HepG2 (cell line): Measurements from ENCODE around the gene WDR5B. TPM values are rescaled to one million over a fixed set of nuclear protein-coding genes. Genes with fewer than 3 reads are reported as not detected.

Source experiments
- ARNTL ChIP-seq: sonication (generic); formaldehyde crosslinking; IDR thresholded peaks from 2 replicates; pipeline ENCODE4 v1.4.0; 2020; ENCODE audit warnings: mild to moderate bottlenecking, missing genetic modification reagents
- CAMTA2 ChIP-seq: sonication (generic); formaldehyde crosslinking; IDR thresholded peaks from 2 replicates; pipeline ENCODE4 v1.4.0; 2020; ENCODE audit warnings: mild to moderate bottlenecking, missing genetic modification reagents, borderline replicate concordance
- GTF2F1 ChIP-seq: fragments of 150-350 bp; IDR thresholded peaks from 2 replicates; pipeline ENCODE4 v1.6.1; 2014; ENCODE audit warnings: low read length
- HMG20A ChIP-seq: IDR thresholded peaks from 2 replicates; pipeline ENCODE4 v1.6.1; 2016; ENCODE audit warnings: borderline replicate concordance
- ISL2 ChIP-seq: sonication (generic); formaldehyde crosslinking; IDR thresholded peaks from 2 replicates; pipeline ENCODE4 v1.5.0; 2020; ENCODE audit warnings: missing genetic modification reagents
- KDM1A ChIP-seq: IDR thresholded peaks from 2 replicates; pipeline ENCODE4 v1.6.1; 2016; ENCODE audit warnings: missing compliant biosample characterization
- MEF2D ChIP-seq: sonication (generic); formaldehyde crosslinking; IDR thresholded peaks from 2 replicates; pipeline ENCODE4 v1.5.1; 2020; ENCODE audit warnings: mild to moderate bottlenecking, missing genetic modification reagents
- NONO ChIP-seq, 2 experiments: fragments of 450-650 bp in 1 of 2; sonication (generic) in 1 of 2; formaldehyde crosslinking in 1 of 2; IDR thresholded peaks in 1 of 2; conservative IDR thresholded peaks in 1 of 2; 2 replicates each; pipeline versions ENCODE4 v1.6.1 to v1.8.0; 2017 to 2022; ENCODE audit warnings: mild to moderate bottlenecking in 1 of 2, missing genetic modification reagents in 1 of 2, moderate library complexity in 1 of 2
- NR2F2 ChIP-seq: IDR thresholded peaks from 2 replicates; pipeline ENCODE4 v1.6.1; 2012; ENCODE audit warnings: low read depth, inconsistent platforms, borderline replicate concordance
- PHF5A ChIP-seq: IDR thresholded peaks from one replicate; pipeline ENCODE4 v1.6.1; 2018; ENCODE audit warnings: low read depth, missing genetic modification reagents; ENCODE audit not compliant: unreplicated experiment
- PTBP1 ChIP-seq: fragments of 200-400 bp; formaldehyde crosslinking; IDR thresholded peaks from 2 replicates; pipeline ENCODE4 v1.6.1; 2018; ENCODE audit warnings: low read length, low read depth; ENCODE audit not compliant: poor library complexity, severe bottlenecking
- SIX4 ChIP-seq: sonication (generic); formaldehyde crosslinking; IDR thresholded peaks from 2 replicates; pipeline ENCODE4 v1.4.0; 2020; ENCODE audit warnings: missing genetic modification reagents
- SMARCC2 ChIP-seq: fragments of 450-650 bp; IDR thresholded peaks from 2 replicates; pipeline ENCODE4 v1.6.1; 2017; ENCODE audit warnings: antibody characterized with exemption, mild to moderate bottlenecking
- SMYD3 ChIP-seq: sonication (generic); formaldehyde crosslinking; IDR thresholded peaks from 2 replicates; pipeline ENCODE4 v1.8.1; 2023; ENCODE audit warnings: mild to moderate bottlenecking, missing genetic modification reagents
- SP140L ChIP-seq: sonication (generic); formaldehyde crosslinking; IDR thresholded peaks from 2 replicates; pipeline ENCODE4 v1.4.0; 2020; ENCODE audit warnings: missing genetic modification reagents, borderline replicate concordance
- TAF15 ChIP-seq: fragments of 200-400 bp; formaldehyde crosslinking; IDR thresholded peaks from one replicate; pipeline ENCODE4 v1.6.1; 2018; ENCODE audit warnings: mild to moderate bottlenecking, low read depth, low read length; ENCODE audit not compliant: poor library complexity, severe bottlenecking
- ZKSCAN1 ChIP-seq: fragments of 150-350 bp; IDR thresholded peaks from 2 replicates; pipeline ENCODE4 v1.6.1; 2014; ENCODE audit warnings: low read length
- ZNF143 ChIP-seq: sonication (generic); formaldehyde crosslinking; IDR thresholded peaks from 2 replicates; pipeline ENCODE4 v1.4.0; 2020; ENCODE audit warnings: missing genetic modification reagents
- ZNF207 ChIP-seq: fragments of 450-650 bp; IDR thresholded peaks from 2 replicates; pipeline ENCODE4 v1.6.1; 2016; ENCODE audit warnings: antibody characterized with exemption, borderline replicate concordance
- ZNF274 ChIP-seq: sonication (generic); formaldehyde crosslinking; IDR thresholded peaks from 2 replicates; pipeline ENCODE4 v1.5.1; 2020; ENCODE audit warnings: mild to moderate bottlenecking, missing genetic modification reagents
- ZNF576 ChIP-seq: sonication (generic); formaldehyde crosslinking; IDR thresholded peaks from 2 replicates; pipeline ENCODE4 v1.4.0; 2020; ENCODE audit warnings: mild to moderate bottlenecking, missing genetic modification reagents
- ZNF609 ChIP-seq: sonication (generic); formaldehyde crosslinking; IDR thresholded peaks from 2 replicates; pipeline ENCODE4 v1.4.0; 2020; ENCODE audit warnings: mild to moderate bottlenecking, missing genetic modification reagents, borderline replicate concordance
- ZNF761 ChIP-seq: sonication (generic); formaldehyde crosslinking; conservative IDR thresholded peaks from 2 replicates; pipeline ENCODE4 v1.4.0; 2020; ENCODE audit warnings: mild to moderate bottlenecking, missing genetic modification reagents
- ZNF773 ChIP-seq: sonication (generic); formaldehyde crosslinking; IDR thresholded peaks from 2 replicates; pipeline ENCODE4 v1.4.0; 2020; ENCODE audit warnings: missing genetic modification reagents, borderline replicate concordance
- polyA plus RNA-seq, 8 experiments: library from polyadenylated mRNA; depleted of rRNA in 3 of 8; stranded (reverse) in 7 of 8; unstranded in 1 of 8; fragments of >200 nt; fragmentation: Illumina TruSeq in 4 of 8; extraction: Trizol in 4 of 8; gene quantifications; 2 replicates each; pipeline versions ENCODE4 v1.2.1 to v1.2.3, GENCODE V29; 2011 to 2016; ENCODE audit warnings: low read depth in 4 of 8, missing spikeins in 1 of 8, mixed read lengths in 1 of 8; ENCODE audit not compliant: insufficient read depth in 1 of 8
- total RNA-seq, 5 experiments: library from RNA; depleted of rRNA; stranded (reverse); fragments of >200 nt; fragmentation: Illumina TruSeq; extraction: Trizol; gene quantifications; 2 replicates each; pipeline ENCODE4 v1.2.3, GENCODE V29; 2016; ENCODE audit warnings: low read depth in 1 of 5
- TF ChIP-seq, protein P1 (sequence below): IDR thresholded peaks from 2 replicates; pipeline ENCODE4 v1.6.1; 2016; ENCODE audit warnings: missing genetic modification reagents, missing compliant biosample characterization

The WDR5B gene
- total and polyA plus RNA-seq, 2 of the 13 experiments (the other 11 are each of a cell fraction or from before 2014, with no cell fraction given), result 2.5 to 3.6 TPM

- peak; percentile 82 for TF ChIP-seq ZNF609 (CRISPR knock-in tag)
- no peak for TF ChIP-seq SMARCC2
- peak; percentile 88 for TF ChIP-seq ZNF761
- TF ChIP-seq TAF15, result no peak
- TF ChIP-seq ZNF576 (CRISPR knock-in tag), result no peak
- peak; percentile 61; the same call in 1 of the 2 replicates for TF ChIP-seq MEF2D (CRISPR knock-in tag)
- TF ChIP-seq SP140L (CRISPR knock-in tag), result 0 out of 2 replicates have a peak, but pooled peaks have one; percentile 18
- TF ChIP-seq GTF2F1, result no peak
- 0 out of 2 replicates have a peak, but pooled peaks have one; percentile 61 for TF ChIP-seq SIX4
- peak; percentile 90 for TF ChIP-seq ZNF274 (CRISPR knock-in tag)
- peak; percentile 60; the same call in 1 of the 2 replicates for TF ChIP-seq HMG20A (CRISPR knock-in tag)
- no peak for TF ChIP-seq NR2F2
- TF ChIP-seq ZKSCAN1, result 0 out of 2 replicates have a peak, but pooled peaks have one; percentile 13
- peak; percentile 94 for TF ChIP-seq PTBP1
- TF ChIP-seq ZNF773, result peak; percentile 63; the same call in 1 of the 2 replicates
- no peak for TF ChIP-seq NONO (IDR thresholded peaks at IDR 0.05)
- TF ChIP-seq NONO (CRISPR knock-in tag; conservative IDR thresholded peaks at IDR 0.05), result peak; percentile 96
- peak; percentile 61; the same call in 1 of the 2 replicates for TF ChIP-seq CAMTA2 (CRISPR knock-in tag)
- TF ChIP-seq ZNF207, result no peak
- peak; percentile 65; the same call in 1 of the 2 replicates for TF ChIP-seq SMYD3 (CRISPR knock-in tag)
- peak; percentile 27 for TF ChIP-seq PHF5A (CRISPR knock-in tag)
- TF ChIP-seq ZNF143 (CRISPR knock-in tag), result peak; percentile 55; the same call in 1 of the 2 replicates
- TF ChIP-seq ISL2 (CRISPR knock-in tag), result peak; percentile 73
- peak; percentile 78; the same call in 1 of the 2 replicates for TF ChIP-seq ARNTL (CRISPR knock-in tag)
- TF ChIP-seq, protein P1, sequence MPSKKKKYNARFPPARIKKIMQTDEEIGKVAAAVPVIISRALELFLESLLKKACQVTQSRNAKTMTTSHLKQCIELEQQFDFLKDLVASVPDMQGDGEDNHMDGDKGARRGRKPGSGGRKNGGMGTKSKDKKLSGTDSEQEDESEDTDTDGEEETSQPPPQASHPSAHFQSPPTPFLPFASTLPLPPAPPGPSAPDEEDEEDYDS (CRISPR knock-in tag), result peak; percentile 95
- TF ChIP-seq KDM1A (CRISPR knock-in tag), result 0 out of 2 replicates have a peak, but pooled peaks have one; percentile 49
These were observed 31.8 kb downstream of the WDR5B start, which contains the start of gene FAM162A (continued) for GRCh38 chr3:122383771-122384697.
